Stimulated activated CD8-positive, alpha-beta memory T cell treated with anti-CD3 and anti-CD28 coated beads, Interleukin-12 subunit alpha, Interleukin-12 subunit beta, amount 100 ng/mL, for 24 hours (primary cell): Measurements from ENCODE around the gene MIOX.

Experiments used
- DNase-seq: peaks from one replicate; pipeline ENCODE4 v3.0.0-alpha.2; 2020; ENCODE audit errors: extremely low read depth

Gene MIOX

GRCh38 chr22:50455201-50455600, 31.5 kb upstream of the MIOX start:
- no peak for DNase-seq

GRCh38 chr22:50456026-50456425, 30.6 kb upstream of the MIOX start:
- DNase-seq: no peak

GRCh38 chr22:50456466-50457234, 30.0 kb upstream of the MIOX start:
- DNase-seq: no peak

- no peak for DNase-seq
Observed at GRCh38 chr22:50459016-50459415, 27.6 kb upstream of the MIOX start.

- DNase-seq: no peak
Observed at GRCh38 chr22:50459496-50460140, 27.0 kb upstream of the MIOX start.

GRCh38 chr22:50460938-50461337, 25.7 kb upstream of the MIOX start:
- no peak for DNase-seq

- no peak for DNase-seq
Observed at GRCh38 chr22:50461536-50461935, 25.1 kb upstream of the MIOX start.

- no peak for DNase-seq
Observed at GRCh38 chr22:50461979-50462540, 24.6 kb upstream of the MIOX start.

- no peak for DNase-seq
Observed at GRCh38 chr22:50463188-50463900, 23.3 kb upstream of the MIOX start.

- no peak for DNase-seq
Observed at GRCh38 chr22:50464451-50464850, 22.2 kb upstream of the MIOX start.

GRCh38 chr22:50465066-50465930, 21.4 kb upstream of the MIOX start:
- DNase-seq: no peak

- DNase-seq: no peak
Observed at GRCh38 chr22:50467341-50467740, 19.3 kb upstream of the MIOX start.

GRCh38 chr22:50467773-50468440, 18.8 kb upstream of the MIOX start:
- DNase-seq: no peak

GRCh38 chr22:50468626-50469025, 18.0 kb upstream of the MIOX start:
- DNase-seq: no peak

- peak; percentile 90 for DNase-seq
Observed at GRCh38 chr22:50469377-50470305, 17.0 kb upstream of the MIOX start.

- DNase-seq: no peak
Observed at GRCh38 chr22:50470491-50470890, 16.2 kb upstream of the MIOX start.

- DNase-seq: no peak
Observed at GRCh38 chr22:50471197-50471847, 15.3 kb upstream of the MIOX start.

- no peak for DNase-seq
Observed at GRCh38 chr22:50471962-50472361, 14.7 kb upstream of the MIOX start.

GRCh38 chr22:50473088-50473487, 13.6 kb upstream of the MIOX start:
- DNase-seq: no peak
